Fibroblast of lung (primary cell): ENCODE results near the gene HAUS7. TPM values are rescaled to one million over a fixed set of nuclear protein-coding genes. Genes with fewer than 3 reads are reported as not detected.

Experiments used
- DNase-seq, 2 donors: peaks; one replicate each; pipeline versions ENCODE4 v3.0.0 to v3.0.0-alpha.2; 2010; ENCODE audit warnings: low read depth in 2 of 2
- H2AFZ ChIP-seq: 2 replicates; pipeline ENCODE4 v1.5.1; 2012; ENCODE audit warnings: low read length, control low read depth, inconsistent platforms
- H3K27ac ChIP-seq: 2 replicates; pipeline ENCODE4 v1.5.1; 2011; ENCODE audit warnings: low read length, control low read depth; ENCODE audit not compliant: insufficient read depth
- H3K27me3 ChIP-seq: 2 replicates; pipeline ENCODE4 v1.5.1; 2011; ENCODE audit warnings: mild to moderate bottlenecking, low read length; ENCODE audit not compliant: control insufficient read depth, insufficient read depth
- H3K36me3 ChIP-seq: 2 replicates; pipeline ENCODE4 v1.5.1; 2011; ENCODE audit warnings: low read length; ENCODE audit not compliant: control insufficient read depth, insufficient read depth
- H3K4me1 ChIP-seq: 2 replicates; pipeline ENCODE4 v1.5.1; 2011; ENCODE audit warnings: low read length; ENCODE audit not compliant: control insufficient read depth, insufficient read depth; ENCODE audit errors: extremely low read depth
- H3K4me2 ChIP-seq: 2 replicates; pipeline ENCODE4 v1.5.1; 2011; ENCODE audit warnings: low read length, control low read depth; ENCODE audit not compliant: insufficient read depth; ENCODE audit errors: extremely low read depth
- H3K4me3 ChIP-seq, 4 experiments: fragments of 200-600 bp in 1 of 4; sonication (generic) in 1 of 4; replicated peaks in 1 of 4; 2 replicates each; pipeline ENCODE4 v1.5.1; 2011 to 2016; ENCODE audit warnings: low read length in 4 of 4, low read depth in 3 of 4, mild to moderate bottlenecking in 3 of 4, control low read depth in 2 of 4, inconsistent platforms in 1 of 4, mixed read lengths in 1 of 4; ENCODE audit not compliant: insufficient read depth in 1 of 4; ENCODE audit errors: control extremely low read depth in 1 of 4
- H3K79me2 ChIP-seq: 2 replicates; pipeline ENCODE4 v1.5.1; 2012; ENCODE audit warnings: mild to moderate bottlenecking, low read length, inconsistent platforms; ENCODE audit not compliant: control insufficient read depth, insufficient read depth
- H3K9ac ChIP-seq: 2 replicates; pipeline ENCODE4 v1.5.1; 2011; ENCODE audit warnings: mild to moderate bottlenecking, low read length, control low read depth; ENCODE audit not compliant: insufficient read depth
- H3K9me3 ChIP-seq: 2 replicates; pipeline ENCODE4 v1.5.1; 2012; ENCODE audit warnings: low read depth, low read length; ENCODE audit not compliant: control insufficient read depth, insufficient read depth
- H4K20me1 ChIP-seq: 2 replicates; pipeline ENCODE4 v1.5.1; 2011; ENCODE audit warnings: low read length; ENCODE audit not compliant: control insufficient read depth, insufficient read depth; ENCODE audit errors: extremely low read depth
- EZH2 ChIP-seq: IDR thresholded peaks from 2 replicates; pipeline ENCODE4 v1.5.1; 2012; ENCODE audit warnings: low read length, control low read depth, mild to moderate bottlenecking; ENCODE audit errors: missing control alignments
- polyA plus RNA-seq, 2 donors: library from polyadenylated mRNA; depleted of rRNA in 1 of 2; stranded (reverse) in 1 of 2; unstranded in 1 of 2; fragments of >200 nt; gene quantifications; 2 replicates each; pipeline ENCODE4 v1.2.1, GENCODE V29; 2011 to 2012; ENCODE audit warnings: missing spikeins in 1 of 2
- total RNA-seq: library from RNA; depleted of rRNA; stranded (reverse); fragments of >200 nt; gene quantifications from 2 replicates; pipeline ENCODE4 v1.2.1, GENCODE V29; 2014
- TF ChIP-seq, protein P1 (sequence below), 2 donors: IDR thresholded peaks in 1 of 2; conservative IDR thresholded peaks in 1 of 2; 1 replicate in 1 of 2; 2 replicates in 1 of 2; pipeline ENCODE4 v1.5.1; 2011 to 2012; ENCODE audit warnings: low read length in 2 of 2, control low read depth in 1 of 2, inconsistent platforms in 1 of 2, low read depth in 1 of 2, mild to moderate bottlenecking in 1 of 2

The HAUS7 gene
- total and polyA plus RNA-seq, 2 donors (not counting 1 experiment from before 2014, with no cell fraction given) = 7.3 to 10.4 TPM

DNA sequence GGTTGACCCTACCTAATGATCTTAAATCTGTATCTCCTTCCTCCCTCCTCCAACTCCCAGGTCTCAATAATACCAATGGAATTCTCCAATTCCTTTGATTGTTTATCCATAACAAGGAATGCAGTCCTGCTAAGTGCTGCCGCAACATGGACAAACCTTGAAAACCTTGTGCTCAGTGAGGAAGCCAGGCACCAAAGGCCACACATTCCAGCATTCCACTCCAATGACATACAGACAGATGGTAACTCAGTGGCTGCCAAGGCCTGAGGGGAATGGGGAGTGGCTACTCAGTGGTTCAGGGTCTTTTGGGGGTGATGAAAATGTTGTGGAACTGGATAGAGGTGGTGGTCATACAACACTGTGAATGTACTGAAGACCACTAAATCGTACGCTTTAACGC lies 10.4 kb downstream of the HAUS7 start:
- Histone ChIP-seq H3K9ac (no peak overlapping the region), H3K4me1 (no peaks in the 10 kb centered on the region), H3K27me3 (no peaks in the 10 kb centered on the region), H3K27ac (no peak overlapping the region), H3K79me2 (no peaks in the 10 kb centered on the region), H3K9me3 (no peaks in the 10 kb centered on the region), H3K36me3 (peaks cover 1% of the 10 kb centered on the region), H3K4me2 (no peak overlapping the region), H2AFZ (no peak overlapping the region), H3K4me3 (no peak overlapping the region), H4K20me1 (no peaks in the 10 kb centered on the region)
- no peak for TF ChIP-seq EZH2
- TF ChIP-seq, protein P1, sequence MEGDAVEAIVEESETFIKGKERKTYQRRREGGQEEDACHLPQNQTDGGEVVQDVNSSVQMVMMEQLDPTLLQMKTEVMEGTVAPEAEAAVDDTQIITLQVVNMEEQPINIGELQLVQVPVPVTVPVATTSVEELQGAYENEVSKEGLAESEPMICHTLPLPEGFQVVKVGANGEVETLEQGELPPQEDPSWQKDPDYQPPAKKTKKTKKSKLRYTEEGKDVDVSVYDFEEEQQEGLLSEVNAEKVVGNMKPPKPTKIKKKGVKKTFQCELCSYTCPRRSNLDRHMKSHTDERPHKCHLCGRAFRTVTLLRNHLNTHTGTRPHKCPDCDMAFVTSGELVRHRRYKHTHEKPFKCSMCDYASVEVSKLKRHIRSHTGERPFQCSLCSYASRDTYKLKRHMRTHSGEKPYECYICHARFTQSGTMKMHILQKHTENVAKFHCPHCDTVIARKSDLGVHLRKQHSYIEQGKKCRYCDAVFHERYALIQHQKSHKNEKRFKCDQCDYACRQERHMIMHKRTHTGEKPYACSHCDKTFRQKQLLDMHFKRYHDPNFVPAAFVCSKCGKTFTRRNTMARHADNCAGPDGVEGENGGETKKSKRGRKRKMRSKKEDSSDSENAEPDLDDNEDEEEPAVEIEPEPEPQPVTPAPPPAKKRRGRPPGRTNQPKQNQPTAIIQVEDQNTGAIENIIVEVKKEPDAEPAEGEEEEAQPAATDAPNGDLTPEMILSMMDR (conservative IDR thresholded peaks at IDR 0.05 in 1 of 2, IDR thresholded peaks at IDR 0.05 in 1 of 2; ENCODE audit: low read depth in 1 of 2, low read length in 2 of 2) = no peak
- peak; percentile 38 to 86 for DNase-seq

DNA sequence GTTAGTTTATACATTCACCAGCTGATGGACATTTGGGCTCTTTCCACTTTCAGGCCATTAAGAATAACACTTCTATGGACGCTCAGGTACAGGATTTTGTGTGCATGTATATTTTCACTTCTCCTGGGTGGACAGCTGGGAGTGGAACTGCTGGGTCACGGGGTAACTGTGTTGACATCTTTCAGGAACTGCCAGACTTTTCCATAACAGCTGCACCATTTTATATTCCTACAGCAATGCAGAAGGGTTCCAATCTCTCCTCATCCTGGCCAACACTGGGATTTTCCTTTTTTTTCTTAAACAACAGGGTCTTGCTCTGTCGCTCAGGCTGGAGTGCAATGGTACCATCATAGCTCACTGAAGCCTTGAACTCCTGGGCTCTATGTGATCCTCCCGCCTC lies 11.9 kb downstream of the HAUS7 start:
- H3K4me2 ChIP-seq = no peak overlapping the region
- no peaks in the 10 kb centered on the region for H3K9me3 ChIP-seq
- no peaks in the 10 kb centered on the region for H3K36me3 ChIP-seq
- no peak overlapping the region for H2AFZ ChIP-seq
- H3K4me3 ChIP-seq = no peak overlapping the region
- no peaks in the 10 kb centered on the region for H3K79me2 ChIP-seq
- no peak for TF ChIP-seq EZH2
- TF ChIP-seq, protein P1 (conservative IDR thresholded peaks at IDR 0.05 in 1 of 2, IDR thresholded peaks at IDR 0.05 in 1 of 2; ENCODE audit: low read depth in 1 of 2, low read length in 2 of 2) = no peak
- no peak overlapping the region for H3K27ac ChIP-seq
- DNase-seq = no peak
- no peaks in the 10 kb centered on the region for H3K27me3 ChIP-seq
- H3K4me1 ChIP-seq = no peaks in the 10 kb centered on the region
- no peak overlapping the region for H3K9ac ChIP-seq
- H4K20me1 ChIP-seq = no peaks in the 10 kb centered on the region

DNA sequence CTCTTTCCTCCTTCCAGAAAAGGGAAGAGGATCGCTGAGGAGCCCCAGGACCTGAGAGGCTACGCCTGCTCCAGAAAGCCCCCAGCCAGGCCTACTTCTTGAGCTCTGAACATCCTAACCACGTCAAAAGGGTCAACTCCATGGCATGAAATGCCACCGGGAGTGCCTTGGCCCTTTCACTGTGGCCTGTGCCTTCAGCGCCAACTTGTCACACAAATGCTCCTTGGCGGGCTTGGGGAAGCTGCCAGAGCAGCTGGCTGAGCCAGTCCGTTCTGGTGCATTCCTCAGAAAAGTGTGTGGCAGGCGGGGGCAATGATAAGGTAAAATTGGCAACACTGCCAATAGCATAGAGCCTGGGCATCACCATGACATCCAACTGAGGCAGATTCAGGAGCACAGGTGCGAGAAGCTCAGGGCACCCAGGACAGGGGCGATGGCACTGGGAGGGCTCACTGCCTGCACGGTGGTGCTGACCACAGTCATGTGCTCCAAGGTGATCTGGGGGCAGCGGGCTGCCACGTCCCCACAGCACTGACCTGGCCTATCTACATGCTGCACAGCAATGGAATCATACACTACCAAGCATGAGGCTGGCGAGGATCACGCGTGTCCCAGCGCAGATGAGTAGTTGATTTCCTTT lies 12.4 kb downstream of the HAUS7 start:
- H2AFZ ChIP-seq = no peak overlapping the region
- H3K4me3 ChIP-seq = no peak overlapping the region
- H3K4me2 ChIP-seq = no peak overlapping the region
- no peak overlapping the region for H3K27ac ChIP-seq
- H3K9me3 ChIP-seq = no peaks in the 10 kb centered on the region
- H3K4me1 ChIP-seq = no peaks in the 10 kb centered on the region
- DNase-seq = no peak
- no peaks in the 10 kb centered on the region for H3K36me3 ChIP-seq
- H3K27me3 ChIP-seq = no peaks in the 10 kb centered on the region
- TF ChIP-seq, protein P1 (conservative IDR thresholded peaks at IDR 0.05 in 1 of 2, IDR thresholded peaks at IDR 0.05 in 1 of 2; ENCODE audit: low read depth in 1 of 2, low read length in 2 of 2) = no peak
- TF ChIP-seq EZH2 = no peak
- H3K79me2 ChIP-seq = no peaks in the 10 kb centered on the region
- no peak overlapping the region for H3K9ac ChIP-seq
- H4K20me1 ChIP-seq = no peaks in the 10 kb centered on the region
